Transverse colon (tissue), 4 donors: ENCODE data around the gene PLEKHA7. TPM values are rescaled to one million over a fixed set of nuclear protein-coding genes. Genes with fewer than 3 reads are reported as not detected.
A peak's percentile ranks its signal among the peaks of the same experiment; 100 is the strongest.

Experiments used
- DNase-seq: peaks from one replicate; pipeline ENCODE4 v3.0.0-alpha.2; 2019
- H3K27ac ChIP-seq, 4 donors: fragments of 200-600 bp; sonication (generic); 2 replicates each; pipeline ENCODE4 v1.5.1; 2016 to 2018; ENCODE audit warnings: inconsistent platforms in 4 of 4
- H3K27me3 ChIP-seq: fragments of 200-600 bp; sonication (generic); 2 replicates; pipeline ENCODE4 v1.5.1; 2017; ENCODE audit warnings: inconsistent platforms
- H3K36me3 ChIP-seq, 4 donors: fragments of 200-600 bp; sonication (generic); 2 replicates each; pipeline ENCODE4 v1.5.1; 2017 to 2019; ENCODE audit warnings: inconsistent platforms in 4 of 4
- H3K4me1 ChIP-seq, 4 donors: fragments of 200-600 bp; sonication (generic); 2 replicates each; pipeline ENCODE4 v1.5.1; 2017 to 2020; ENCODE audit warnings: inconsistent platforms in 4 of 4
- H3K4me3 ChIP-seq, 4 donors: fragments of 200-600 bp; sonication (generic); 1 replicate in 1 of 4; 2 replicates in 3 of 4; pipeline versions ENCODE4 v1.5.1 to v1.6.1; 2017 to 2019; ENCODE audit warnings: inconsistent platforms in 4 of 4
- H3K9me3 ChIP-seq, 2 donors: fragments of 200-600 bp; sonication (generic); 2 replicates each; pipeline ENCODE4 v1.5.1; 2017 to 2019; ENCODE audit warnings: inconsistent platforms in 2 of 2
- EP300 ChIP-seq: sonication (generic); formaldehyde crosslinking; IDR thresholded peaks from one replicate; pipeline ENCODE4 v1.6.1; 2017; ENCODE audit warnings: antibody characterized with exemption, low read depth
- POLR2A ChIP-seq: fragments of 450-650 bp; IDR thresholded peaks from one replicate; pipeline ENCODE4 v1.6.1; 2016; ENCODE audit warnings: antibody characterized with exemption, mild to moderate bottlenecking, moderate library complexity
- POLR2AphosphoS5 ChIP-seq, 3 donors: sonication (generic); formaldehyde crosslinking; IDR thresholded peaks; one replicate each; pipeline ENCODE4 v1.6.1; 2016; ENCODE audit warnings: antibody characterized with exemption in 3 of 3
- WGBS, 2 donors: methylation state at CpG; one replicate each; pipeline ENCODE4 v1.1.5; 2018; ENCODE audit warnings: low coverage in 1 of 2; 5-methylcytosine and 5-hydroxymethylcytosine counted together
- in situ Hi-C, 4 donors: fragments of 200-750 bp; cut with MboI; loops; one replicate each; pipeline versions ENCODE4 v1.15.0 to v1.15.1; 2017; ENCODE audit warnings: low sequenced_read_pairs in 3 of 4, low pct_ligation_motif_present in 1 of 4, low pct_unique_long_range_greater_than_20kb in 1 of 4
- intact Hi-C: fragments of 100-400 bp; cut with DNase I; formaldehyde crosslinking; loops from one replicate; pipeline ENCODE4 v1.15.1; 2023; ENCODE audit warnings: low total_unique reads
- total RNA-seq, 4 donors: library from RNA; depleted of rRNA; stranded (reverse); fragments of >200 nt; gene quantifications; one replicate each; pipeline ENCODE4 v1.1.0, GENCODE V29; 2016
- TF ChIP-seq, protein P1 (sequence below), 5 experiments: fragments of 200-600 bp in 3 of 5; fragments of 450-650 bp in 2 of 5; sonication (generic) in 3 of 5; IDR thresholded peaks; 1 replicate in 2 of 5; 2 replicates in 3 of 5; pipeline ENCODE4 v1.5.1; 2016 to 2017; ENCODE audit warnings: antibody characterized with exemption in 5 of 5, inconsistent platforms in 3 of 5, mild to moderate bottlenecking in 2 of 5, moderate library complexity in 1 of 5

PLEKHA7 gene
- total RNA-seq, 4 donors from 2014 or later = 109 to 243 (median 114) TPM

GRCh38 chr11:16816358-16817270 is 197.6 kb downstream of the PLEKHA7 start:
- Histone ChIP-seq H3K9me3 (no peaks in the 10 kb centered on the region), H3K27me3 (no peaks in the 10 kb centered on the region), H3K4me1 (peaks cover 0 to 6% (median 3%) of the 10 kb centered on the region in 4 donors), H3K27ac (no peak overlapping the region), H3K36me3 (no peaks in the 10 kb centered on the region), H3K4me3 (no peak overlapping the region)
- 94 to 95% methylated on average over 5 to 32 of the region's 32 CpGs for WGBS, 2 donors
- no peak for DNase-seq
- in situ Hi-C loops = loop anchor here in 3 of 4 donors (10.0 to 25.0 kb wide), 3 partner anchors 118 to 248 kb away; no protein-coding TSS in a partner anchor
- intact Hi-C loops = no loop called here
- TF ChIP-seq, protein P1, sequence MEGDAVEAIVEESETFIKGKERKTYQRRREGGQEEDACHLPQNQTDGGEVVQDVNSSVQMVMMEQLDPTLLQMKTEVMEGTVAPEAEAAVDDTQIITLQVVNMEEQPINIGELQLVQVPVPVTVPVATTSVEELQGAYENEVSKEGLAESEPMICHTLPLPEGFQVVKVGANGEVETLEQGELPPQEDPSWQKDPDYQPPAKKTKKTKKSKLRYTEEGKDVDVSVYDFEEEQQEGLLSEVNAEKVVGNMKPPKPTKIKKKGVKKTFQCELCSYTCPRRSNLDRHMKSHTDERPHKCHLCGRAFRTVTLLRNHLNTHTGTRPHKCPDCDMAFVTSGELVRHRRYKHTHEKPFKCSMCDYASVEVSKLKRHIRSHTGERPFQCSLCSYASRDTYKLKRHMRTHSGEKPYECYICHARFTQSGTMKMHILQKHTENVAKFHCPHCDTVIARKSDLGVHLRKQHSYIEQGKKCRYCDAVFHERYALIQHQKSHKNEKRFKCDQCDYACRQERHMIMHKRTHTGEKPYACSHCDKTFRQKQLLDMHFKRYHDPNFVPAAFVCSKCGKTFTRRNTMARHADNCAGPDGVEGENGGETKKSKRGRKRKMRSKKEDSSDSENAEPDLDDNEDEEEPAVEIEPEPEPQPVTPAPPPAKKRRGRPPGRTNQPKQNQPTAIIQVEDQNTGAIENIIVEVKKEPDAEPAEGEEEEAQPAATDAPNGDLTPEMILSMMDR (IDR thresholded peaks at IDR 0.05) = no peak
- no peak for TF ChIP-seq POLR2A
- no peak for TF ChIP-seq POLR2AphosphoS5 (IDR thresholded peaks at IDR 0.05)
- no peak for TF ChIP-seq EP300

DNA sequence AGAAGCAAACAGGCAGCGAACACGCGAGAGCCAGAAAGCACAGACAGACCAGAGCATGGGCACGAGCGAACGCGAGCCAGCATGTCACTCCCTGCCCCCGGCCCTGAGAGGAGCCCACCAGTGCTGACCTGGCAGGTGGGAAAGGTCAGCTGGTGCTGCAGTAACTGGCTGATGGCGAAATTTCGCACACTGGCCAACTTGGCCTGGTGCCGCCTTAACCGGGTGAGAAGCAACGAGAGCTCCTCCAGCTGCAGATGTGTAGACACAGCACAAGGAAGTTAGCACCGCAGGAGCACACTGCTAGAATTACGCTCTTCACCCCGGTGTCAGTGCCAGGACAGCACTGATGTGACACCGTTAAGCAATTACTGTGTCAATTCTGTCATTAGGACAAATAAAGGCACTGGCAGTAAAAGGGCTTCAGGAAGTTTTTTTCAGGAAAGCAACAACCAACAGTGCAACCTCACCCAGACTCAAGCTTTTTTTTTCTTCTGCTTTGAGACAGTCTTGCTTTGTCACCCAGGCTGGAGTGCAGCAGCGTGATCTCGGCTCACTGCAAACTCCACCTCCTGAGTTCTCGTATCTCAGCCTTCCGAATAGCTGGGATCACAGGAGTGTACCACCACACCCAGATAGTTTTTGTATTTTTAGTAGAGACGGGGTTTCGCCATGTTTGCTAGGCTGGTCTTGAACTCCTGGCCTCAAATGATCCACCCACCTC is 199.0 kb downstream of the PLEKHA7 start:
- DNase-seq = peak; percentile 57
- TF ChIP-seq POLR2AphosphoS5 (IDR thresholded peaks at IDR 0.05) = peak in 1 of 3 donors; percentile 16
- TF ChIP-seq, protein P1 (IDR thresholded peaks at IDR 0.05) = no peak
- in situ Hi-C loops = loop anchor here in 3 of 4 donors (10.0 to 25.0 kb wide), 3 partner anchors 120 to 250 kb away; no protein-coding TSS in a partner anchor

DNA sequence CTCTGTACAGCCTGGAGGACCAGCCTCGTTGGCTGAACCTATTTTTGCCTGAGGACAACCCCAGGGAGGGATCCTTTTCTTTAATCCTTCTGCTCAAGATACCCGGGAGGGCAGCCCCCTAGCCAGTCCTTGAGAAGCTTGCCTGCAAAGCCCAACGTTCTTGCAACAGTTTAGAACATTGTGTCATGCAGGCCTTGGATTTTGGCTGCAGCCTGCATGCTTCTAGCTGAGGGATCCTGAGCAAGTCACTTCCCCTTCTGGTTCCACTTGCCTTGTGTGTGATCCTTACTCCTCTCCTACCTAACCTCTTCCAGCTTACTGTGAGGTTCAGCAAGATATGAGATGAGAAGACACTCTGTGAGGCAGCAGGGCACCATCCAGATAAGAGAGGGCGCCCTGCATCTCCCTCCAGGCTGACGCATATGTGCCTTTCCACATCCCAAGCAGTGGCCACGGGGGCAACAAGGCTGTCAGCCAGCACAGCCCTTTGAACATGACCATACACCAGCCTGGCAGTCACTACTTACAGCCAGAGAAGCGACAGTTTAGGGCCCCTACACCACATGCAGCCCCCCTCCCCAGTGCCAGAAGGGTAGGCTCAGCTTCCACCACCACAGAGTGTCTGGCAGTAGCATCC is 199.7 kb downstream of the PLEKHA7 start:
- WGBS, 2 donors = 57 to 84% methylated on average over 3 to 7 of the region's 7 CpGs
- TF ChIP-seq, protein P1 (IDR thresholded peaks at IDR 0.05) = no peak
- TF ChIP-seq EP300 (no peak), POLR2AphosphoS5 (IDR thresholded peaks at IDR 0.05) (no peak), POLR2A (no peak)
- intact Hi-C loops (no loop called here), in situ Hi-C loops (loop anchor here in 3 of 4 donors (10.0 to 25.0 kb wide), 3 partner anchors 120 to 250 kb away; no protein-coding TSS in a partner anchor)
- Histone ChIP-seq H3K4me3 (no peak overlapping the region), H3K4me1 (no peaks in the 10 kb centered on the region), H3K9me3 (no peaks in the 10 kb centered on the region), H3K27me3 (no peaks in the 10 kb centered on the region), H3K36me3 (no peaks in the 10 kb centered on the region), H3K27ac (peak overlapping the region in 2 of 4 donors; percentile 18 to 36)
- DNase-seq = no peak

More for the DNA sequence above, 199.0 kb downstream of the PLEKHA7 start:
- 22 to 46% methylated on average over 3 to 13 of the region's 23 CpGs for WGBS, 2 donors
- Histone ChIP-seq H3K27ac (peak overlapping the region in 2 of 4 donors; percentile 18 to 36), H3K27me3 (no peaks in the 10 kb centered on the region), H3K4me3 (no peak overlapping the region), H3K36me3 (no peaks in the 10 kb centered on the region), H3K9me3 (no peaks in the 10 kb centered on the region), H3K4me1 (no peaks in the 10 kb centered on the region)
- intact Hi-C loops = no loop called here
